SH-SY5Y (cell line): ENCODE measurements around the gene SRXN1.

Source experiments
- GATA2 ChIP-seq: IDR thresholded peaks from 2 replicates; pipeline ENCODE4 v1.6.1; 2011; ENCODE audit warnings: mild to moderate bottlenecking, low read depth, low read length
- GATA3 ChIP-seq: IDR thresholded peaks from 2 replicates; pipeline ENCODE4 v1.6.1; 2011; ENCODE audit warnings: low read depth, mild to moderate bottlenecking, low read length, moderate library complexity

GRCh38 chr20:654417-654750, 1.4 kb upstream of the SRXN1 start:
- TF ChIP-seq GATA2 (no peak), GATA3 (no peak)
